Caki2 (cell line): ENCODE results near the gene GPR183. TPM values are rescaled to one million over a fixed set of nuclear protein-coding genes. Genes with fewer than 3 reads are reported as not detected.
A peak's percentile ranks its signal among the peaks of the same experiment; 100 is the strongest.

Experiments
- DNase-seq: peaks from one replicate; pipeline ENCODE4 v3.0.0-alpha.2; 2015; ENCODE audit warnings: low read depth
- in situ Hi-C: cut with HindIII; loops from 2 replicates; pipeline ENCODE4 v1.10.0; 2016; ENCODE audit warnings: low sequenced_read_pairs, low pct_unique_long_range_greater_than_20kb, mixed read lengths
- total RNA-seq: library from RNA; depleted of rRNA; stranded (reverse); fragments of >200 nt; shearing (Covaris generic); gene quantifications from 2 replicates; pipeline ENCODE4 v1.2.3, GENCODE V29; 2014; ENCODE audit warnings: low replicate concordance

The GPR183 gene
- total RNA-seq, 1 experiment from 2014 or later: not detected

DNA sequence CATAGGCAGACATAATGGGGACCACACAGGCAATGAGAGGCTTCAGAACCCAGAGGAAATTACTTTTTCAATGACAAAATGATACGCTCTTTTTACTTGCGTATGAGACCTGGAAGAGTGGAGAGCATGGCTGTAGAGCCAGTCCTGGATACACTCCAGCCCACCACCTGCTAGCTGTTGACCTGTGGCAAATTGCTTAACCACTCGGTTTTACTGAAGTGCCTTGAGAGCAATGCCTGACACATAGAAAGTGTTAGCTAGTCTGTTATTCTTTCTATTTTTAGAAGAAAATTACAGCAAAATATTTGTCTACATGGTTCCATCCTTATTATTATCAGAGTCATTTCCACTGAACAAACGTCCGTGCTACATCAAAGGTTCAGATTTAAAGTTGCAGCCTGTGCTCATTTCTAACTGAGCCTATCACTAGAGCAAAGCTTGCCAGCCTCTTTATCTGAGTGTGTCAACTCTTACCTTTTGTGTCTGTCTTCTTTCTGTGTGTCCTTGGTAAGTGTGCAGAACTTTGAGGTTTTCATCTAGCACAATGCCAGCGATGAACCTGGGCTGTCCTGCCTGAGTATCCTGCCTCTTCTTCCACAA, 9.6 kb upstream of the GPR183 start:
- in situ Hi-C loops: no loop called here
- DNase-seq: no peak

DNA sequence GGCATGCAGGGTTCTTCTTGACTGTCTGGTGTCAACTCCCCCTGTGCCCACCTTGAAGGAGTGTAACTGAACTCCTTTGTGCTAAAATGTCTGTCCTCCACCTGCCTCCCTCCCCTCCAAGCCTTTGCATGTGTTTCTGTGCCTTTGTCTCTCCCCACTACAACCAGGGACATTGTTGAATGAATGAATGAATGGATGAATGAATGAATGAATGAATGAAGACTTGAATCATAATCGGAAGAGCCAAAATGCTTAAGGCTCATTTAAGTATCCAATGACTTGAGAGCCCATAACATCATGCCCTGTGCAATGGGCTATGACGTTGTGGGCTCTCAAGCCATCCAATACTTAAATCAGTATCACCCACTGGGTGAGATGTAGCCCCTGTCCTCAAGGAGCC, 9.0 kb upstream of the GPR183 start:
- DNase-seq: no peak
- in situ Hi-C loops: no loop called here

DNA sequence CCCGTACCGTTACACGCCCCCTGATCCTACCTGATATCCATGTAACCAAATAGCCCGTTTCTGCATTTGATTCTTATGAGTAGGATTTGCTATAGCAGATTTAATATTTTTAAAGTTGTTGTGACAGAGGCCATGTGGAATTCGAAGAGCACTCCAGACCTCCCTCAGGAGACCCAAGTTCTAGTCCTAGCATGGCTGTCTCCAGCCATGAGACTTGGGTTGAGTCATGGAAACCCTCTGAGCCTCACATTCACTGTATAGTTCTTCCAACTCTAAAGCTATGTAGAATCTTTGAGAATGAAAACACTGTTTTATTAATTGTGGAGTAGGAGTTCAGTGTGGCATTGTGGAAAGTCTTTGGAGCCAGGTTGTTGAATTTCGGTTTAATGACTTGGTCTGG, 8.0 kb upstream of the GPR183 start:
- in situ Hi-C loops: no loop called here
- DNase-seq: no peak

DNA sequence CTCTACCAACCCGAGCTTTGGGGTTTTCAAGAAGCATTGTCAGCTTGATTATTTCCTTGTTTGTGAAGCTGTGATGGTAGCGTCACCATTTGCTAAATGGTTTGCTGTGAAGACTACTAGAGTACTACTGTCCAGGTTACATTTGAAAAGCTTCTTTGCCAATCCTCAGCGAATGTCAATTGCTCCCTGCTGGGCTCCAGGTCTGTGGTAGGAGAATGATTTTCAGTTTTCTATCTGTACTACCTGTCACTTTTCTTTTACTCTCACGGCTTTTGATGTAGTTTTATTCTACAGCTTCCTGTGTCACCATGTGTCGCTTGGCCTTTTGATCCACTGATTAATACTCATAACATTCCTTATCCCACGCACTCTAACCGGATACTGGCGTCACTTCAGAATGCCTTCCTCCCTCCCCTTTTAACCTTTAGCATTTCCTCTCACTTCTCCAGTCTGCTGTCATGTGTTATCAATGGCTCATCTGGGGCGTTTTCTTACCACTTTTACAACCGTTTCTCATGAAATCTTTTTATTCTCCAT, 7.5 kb upstream of the GPR183 start:
- DNase-seq: no peak
- in situ Hi-C loops: no loop called here

DNA sequence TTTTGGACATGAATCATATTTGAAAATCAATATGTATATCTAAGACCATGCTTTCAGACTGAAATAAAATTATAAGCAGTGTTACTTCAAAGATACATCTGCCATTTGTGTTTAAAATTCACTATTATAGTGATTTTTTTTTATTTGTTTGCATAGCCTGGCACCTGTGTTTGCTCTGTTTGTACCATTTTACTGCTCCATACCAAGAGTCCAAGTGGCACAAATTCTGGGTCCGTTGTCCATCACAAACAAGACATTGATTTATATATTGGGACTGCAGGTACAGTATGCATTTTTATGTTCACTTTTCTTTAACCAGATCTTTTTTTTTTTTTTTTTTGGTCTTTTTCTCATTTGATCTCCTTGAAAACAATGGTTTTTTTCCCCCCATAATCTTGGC, 6.7 kb upstream of the GPR183 start:
- DNase-seq: no peak
- in situ Hi-C loops: no loop called here

DNA sequence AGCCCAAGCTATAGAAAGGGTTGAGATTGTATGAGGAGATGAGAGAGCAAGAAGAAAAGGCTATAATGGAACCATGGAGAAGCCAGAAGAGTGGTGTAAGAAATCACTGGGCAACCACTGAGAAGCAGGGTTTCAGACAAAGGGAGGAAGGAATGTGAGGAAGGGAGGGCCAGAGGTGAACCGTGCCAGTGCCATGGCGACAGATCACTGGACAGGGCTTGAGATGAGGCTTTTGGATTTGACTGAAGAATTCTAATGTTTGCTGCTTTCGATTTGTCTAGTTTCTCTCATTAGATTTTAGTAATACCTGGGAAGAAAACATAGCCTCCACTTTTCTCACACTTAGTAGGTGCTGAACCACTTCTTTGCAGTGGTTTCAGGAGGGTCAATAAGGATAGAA, 6.3 kb upstream of the GPR183 start:
- in situ Hi-C loops: no loop called here
- no peak for DNase-seq

DNA sequence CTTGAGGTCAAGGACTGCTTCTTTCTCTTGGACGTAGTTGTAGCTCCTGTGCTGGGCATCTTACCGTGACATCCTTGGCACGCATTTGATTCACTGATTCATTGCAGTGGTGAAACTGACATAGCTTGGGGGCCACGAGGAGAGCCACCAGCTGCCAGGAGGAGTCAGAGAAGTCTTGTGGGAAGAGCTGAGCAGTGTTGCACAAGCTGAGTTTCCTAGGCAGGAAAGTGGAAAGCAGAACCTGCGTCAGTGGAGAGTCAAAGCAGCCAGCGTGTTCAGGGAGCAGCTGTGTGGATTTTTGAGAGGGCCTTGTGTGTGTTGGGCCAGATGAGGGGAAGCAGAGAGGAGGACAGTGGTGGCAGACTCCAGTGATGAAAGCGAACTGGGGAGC, 5.3 kb upstream of the GPR183 start:
- in situ Hi-C loops: no loop called here
- DNase-seq: peak; percentile 69

DNA sequence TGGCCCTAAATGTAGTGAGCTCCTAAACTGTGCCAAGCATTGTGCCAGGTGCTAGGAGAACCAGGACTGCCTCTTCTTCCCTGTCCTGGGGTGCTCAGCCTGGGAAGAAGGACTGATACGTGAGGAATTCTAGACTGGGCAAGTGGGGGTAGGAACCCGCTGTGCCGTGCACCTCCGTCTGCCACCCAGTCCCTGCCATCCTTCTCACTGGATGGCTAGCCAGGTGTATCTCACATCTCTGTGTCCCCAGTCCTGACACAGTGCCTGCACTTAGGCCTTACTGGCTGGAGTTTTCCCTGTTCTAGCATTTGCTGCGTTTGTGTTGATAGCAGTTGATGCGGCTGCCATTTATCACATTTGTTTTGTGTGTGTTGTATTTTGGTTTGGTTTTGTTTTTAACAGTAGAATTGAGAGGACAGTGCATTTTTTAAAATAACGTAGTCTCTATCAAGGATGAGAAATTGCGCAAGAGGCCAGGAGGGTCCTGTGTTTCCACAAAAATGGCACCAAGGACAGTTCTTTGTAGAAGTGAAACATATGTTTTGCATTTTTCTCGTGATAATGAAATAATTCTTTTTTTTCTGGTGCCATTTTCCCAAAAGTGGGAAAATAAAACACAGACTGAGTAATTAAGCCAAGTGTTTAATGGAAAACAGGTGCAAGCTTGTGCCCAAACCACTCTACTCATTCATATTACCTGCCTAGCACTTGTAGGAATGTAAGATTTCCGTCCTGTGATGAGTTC, 4.7 kb upstream of the GPR183 start:
- no peak for DNase-seq
- in situ Hi-C loops: no loop called here

DNA sequence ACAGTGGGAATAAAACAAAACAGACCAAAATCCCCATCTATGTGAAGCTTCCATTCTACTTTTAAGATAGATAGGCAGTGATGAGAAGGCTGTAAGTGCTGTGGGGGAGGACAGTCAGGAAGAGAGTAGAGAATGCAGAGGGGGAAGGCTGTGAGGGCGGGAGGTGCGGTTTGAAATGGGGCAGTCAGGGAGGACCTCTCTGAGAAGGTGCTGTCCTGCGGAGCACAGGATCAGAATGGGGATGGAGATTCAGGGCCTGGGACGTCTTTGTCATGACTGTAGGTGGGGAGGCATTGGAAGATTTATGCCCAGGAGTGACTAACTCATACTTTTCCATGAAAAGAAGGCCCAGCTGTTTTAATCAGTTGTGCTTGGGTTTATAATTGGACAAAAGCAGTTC, 3.9 kb upstream of the GPR183 start:
- in situ Hi-C loops: no loop called here
- DNase-seq: no peak

DNA sequence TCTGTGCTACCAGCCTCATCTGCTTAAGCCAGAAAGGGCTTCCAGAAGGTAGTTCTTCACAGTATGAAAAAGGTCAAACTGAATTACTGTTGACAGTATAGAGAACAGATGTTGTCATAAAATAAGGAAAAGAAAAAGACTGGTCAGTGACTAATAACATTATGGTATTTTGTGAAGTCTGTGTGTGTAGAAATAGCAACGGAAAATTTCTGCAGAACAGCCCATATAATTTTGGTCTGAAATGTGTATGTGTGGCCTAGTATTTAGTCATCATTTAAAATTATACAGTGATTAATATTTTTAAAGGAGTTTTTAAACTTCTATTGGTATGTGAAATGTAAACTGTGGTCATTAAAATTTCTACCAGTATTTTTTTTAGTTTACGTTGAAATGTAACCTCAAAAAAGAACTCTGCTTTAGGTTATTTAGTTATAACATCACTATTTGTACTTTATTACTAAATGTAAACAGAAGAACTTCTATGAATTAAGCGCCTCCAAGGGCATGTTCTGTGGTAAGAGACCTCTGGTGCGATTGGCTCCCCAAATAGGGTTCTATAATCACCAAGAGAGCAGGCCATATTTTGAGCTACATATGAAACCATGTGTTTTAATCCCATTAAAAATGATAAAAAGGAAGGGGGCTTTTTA, 3.3 kb upstream of the GPR183 start:
- no peak for DNase-seq
- in situ Hi-C loops: no loop called here

DNA sequence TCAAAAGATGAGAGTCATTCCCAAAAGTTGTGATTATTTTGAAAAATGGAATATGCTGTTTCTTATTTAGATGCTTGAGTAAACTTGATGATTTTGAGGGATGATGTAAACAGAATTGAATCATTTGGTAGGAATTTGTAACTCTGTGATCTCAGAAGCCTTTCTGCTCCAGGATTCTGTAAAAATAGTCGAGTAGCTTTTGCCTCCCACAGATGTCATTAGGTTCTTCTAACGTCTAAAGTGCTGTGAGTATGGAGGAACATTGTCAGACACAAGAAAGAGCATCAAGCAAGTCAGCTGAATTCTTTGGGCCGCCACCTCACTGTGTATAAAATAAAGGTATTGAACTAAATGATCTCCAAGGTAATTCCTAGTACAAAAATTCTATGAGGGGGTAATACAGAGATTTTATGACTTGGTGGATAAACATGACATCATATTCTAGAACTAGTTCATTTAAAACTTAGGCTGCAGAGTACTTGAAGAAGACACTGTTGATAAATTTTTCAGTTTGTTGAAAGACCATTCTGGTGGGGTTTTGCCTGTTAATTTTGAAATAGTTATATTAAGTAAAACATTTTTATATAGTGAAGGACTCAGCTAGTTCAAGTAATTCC, 1.4 kb upstream of the GPR183 start:
- DNase-seq: peak; percentile 6
- in situ Hi-C loops: no loop called here

DNA sequence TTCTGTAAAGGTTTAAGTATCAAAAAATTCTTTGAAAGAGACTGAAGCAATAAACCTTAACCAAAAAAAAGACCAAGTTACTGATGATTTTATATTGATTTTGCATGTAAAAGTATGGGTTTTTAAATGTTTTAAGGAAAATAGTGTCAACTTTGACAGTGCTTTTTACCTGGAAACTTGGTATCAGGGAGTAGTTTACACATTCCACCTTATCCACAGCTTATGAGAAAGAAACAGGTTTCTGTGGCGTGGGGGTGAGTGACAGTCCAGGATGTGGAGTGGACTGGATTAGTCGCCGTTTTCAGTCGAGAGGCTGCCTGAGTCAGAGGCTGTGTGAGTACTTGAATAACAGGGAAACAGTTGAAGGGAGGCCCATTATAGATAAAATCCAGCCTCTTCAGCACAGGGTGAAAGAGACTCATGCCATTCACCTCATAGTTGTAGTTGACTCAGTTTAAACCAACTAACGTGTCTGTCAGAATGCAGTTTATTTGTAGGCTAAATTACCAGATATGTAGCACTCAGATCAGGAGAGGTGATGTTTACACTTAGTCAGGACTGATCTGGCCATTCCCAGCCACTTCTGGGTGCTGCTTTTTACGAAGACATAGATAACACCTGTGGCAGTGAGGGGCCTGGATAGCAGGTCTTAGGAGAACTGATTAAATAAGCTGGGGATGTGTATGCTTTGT, 595 bp upstream of the GPR183 start:
- DNase-seq: peak; percentile 37

DNA sequence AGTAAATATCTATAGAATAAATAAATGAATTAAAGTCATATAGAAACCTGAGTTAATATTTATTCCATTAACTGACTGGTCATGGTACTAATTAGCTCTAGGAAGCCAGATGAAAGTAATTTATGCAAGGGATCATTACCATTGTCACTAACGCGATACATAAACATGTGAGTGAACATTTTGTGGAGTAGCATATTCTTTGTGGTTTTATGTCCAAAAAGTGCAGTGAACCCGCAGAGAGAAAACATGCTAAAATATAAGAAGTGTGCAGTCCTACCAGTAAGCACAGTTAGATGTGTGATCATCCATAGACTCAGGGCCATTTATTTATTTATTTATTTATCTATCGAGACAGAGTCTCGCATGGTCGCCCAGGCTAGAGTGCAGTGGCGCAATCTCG, 1.6 kb downstream of the GPR183 start:
- no peak for DNase-seq
- in situ Hi-C loops: no loop called here

More for the DNA sequence above, 595 bp upstream of the GPR183 start:
- in situ Hi-C loops: no loop called here

DNA sequence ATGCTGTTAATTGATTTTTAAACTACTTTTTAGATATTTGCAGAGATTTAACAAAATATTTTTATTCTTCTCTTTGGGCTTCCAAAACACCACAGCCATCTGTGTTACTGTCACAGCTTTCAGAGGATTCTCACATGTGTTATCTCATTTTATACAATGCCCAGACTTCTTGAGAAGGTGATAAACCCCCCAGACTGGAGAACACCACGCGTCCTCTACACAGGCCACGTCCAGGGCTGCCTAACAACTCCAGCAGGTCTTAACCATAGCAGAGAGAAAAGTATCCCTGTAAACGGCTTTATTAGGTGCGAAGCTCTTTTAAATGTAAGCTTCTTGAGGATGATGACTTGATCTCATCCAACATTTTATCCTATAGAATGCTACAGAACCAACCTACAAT, 2.0 kb downstream of the GPR183 start:
- in situ Hi-C loops: no loop called here

DNA sequence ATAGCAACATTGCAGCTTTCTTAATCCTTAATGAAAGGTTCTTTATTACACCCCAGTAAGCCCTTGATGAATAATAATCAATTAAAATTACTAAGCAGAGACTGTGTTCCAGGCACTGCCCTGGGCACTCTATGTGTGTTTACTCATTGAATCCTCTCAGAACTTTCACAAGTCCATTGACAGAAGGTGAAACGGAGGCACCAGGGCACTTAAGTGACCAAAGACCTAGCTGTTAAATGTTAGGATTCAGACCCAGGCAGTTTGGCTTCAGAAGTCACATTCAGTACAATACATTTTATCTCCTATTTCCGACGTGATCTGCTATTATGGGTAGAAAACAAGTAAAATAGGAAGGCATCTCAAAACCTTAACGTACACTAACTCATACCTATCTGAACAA, 2.7 kb downstream of the GPR183 start:
- in situ Hi-C loops: no loop called here
- DNase-seq: no peak

More for the DNA sequence above, 2.0 kb downstream of the GPR183 start:
- DNase-seq: no peak

DNA sequence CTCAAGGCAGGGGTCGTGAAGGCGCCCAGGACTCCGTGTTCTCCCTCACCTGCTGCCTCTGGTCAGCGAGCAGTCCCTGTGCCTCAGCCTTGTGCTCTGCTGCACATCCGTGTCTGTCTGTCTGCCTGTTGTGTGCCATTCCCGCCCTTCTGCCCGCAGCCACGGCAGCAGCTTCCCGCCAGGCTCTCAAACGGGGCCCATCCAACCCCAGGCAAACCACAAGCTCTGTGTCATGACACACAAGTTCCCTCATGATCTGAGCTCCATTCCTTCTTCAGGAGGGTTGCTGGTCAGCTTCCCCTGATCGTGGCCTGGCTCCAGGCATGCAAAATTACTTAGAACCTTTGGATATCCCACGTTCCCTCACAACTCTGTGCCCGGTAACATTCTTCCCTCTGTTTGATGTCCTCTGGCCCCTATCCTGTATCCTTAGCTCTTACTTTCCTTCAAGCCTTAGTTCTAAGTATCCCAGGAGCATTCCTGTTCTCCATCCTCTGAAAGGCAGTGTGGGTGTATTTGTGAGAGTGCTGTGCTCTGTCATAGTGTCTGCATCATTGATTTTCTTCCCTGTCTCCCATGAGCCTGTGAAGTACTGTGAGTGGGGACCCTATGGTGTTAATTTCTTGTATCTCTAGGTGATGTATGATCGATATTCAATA, 3.2 kb downstream of the GPR183 start:
- in situ Hi-C loops: no loop called here
- no peak for DNase-seq

DNA sequence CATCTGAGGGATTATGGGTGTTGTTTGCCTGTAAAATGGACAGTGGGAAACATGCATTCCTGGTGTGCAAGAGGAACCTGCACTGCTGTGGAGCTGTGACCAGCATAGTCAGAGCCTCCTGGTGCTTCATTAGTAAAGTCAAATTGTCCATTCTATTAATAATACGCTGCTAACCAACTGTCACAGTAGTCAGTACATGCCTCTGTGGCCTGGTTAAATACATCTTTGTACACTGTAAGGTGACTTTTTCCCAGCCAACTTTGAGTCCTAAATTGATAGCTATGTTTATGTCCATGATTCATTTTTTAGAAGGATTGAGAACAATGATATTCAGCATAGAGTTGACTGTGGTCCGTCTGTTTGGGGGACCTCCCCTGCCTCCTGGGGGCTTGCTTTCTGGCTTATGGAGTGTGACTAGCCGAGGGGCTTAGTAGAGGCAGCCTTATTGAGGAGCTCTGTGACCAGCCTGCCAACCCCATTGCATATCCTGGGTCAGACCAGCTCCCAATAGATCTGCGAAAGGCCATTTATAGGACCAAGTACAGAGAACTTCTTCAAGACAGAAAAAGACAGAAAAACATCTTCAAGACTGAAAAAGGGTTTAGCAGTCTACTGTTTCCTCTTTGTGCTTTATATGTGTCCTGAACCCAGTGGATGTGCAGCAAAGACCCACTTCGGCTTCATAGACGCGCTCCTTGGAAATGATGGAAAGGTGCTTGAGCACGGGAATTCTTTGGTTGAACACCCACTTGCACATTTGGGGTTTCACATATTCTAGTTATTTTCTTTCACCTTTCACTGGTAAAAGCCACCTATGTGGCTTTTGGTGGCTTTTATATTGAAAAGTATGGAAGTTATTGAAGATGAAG, 4.3 kb downstream of the GPR183 start:
- no peak for DNase-seq
- in situ Hi-C loops: no loop called here
